Caco-2 (cell line): ENCODE measurements around the gene BAZ1B. TPM values are rescaled to one million over a fixed set of nuclear protein-coding genes. Genes with fewer than 3 reads are reported as not detected.

Source experiments
- BruUV-seq: library from RNA; stranded (reverse); fragments of 400-500 nt; replicated peaks from 2 replicates; lab custom pipeline; 2021; lab: Mats Ljungman, UMichigan
- CTCF ChIA-PET: fragments of 300-600 bp; sonication (Branson Sonifier 250); formaldehyde crosslinking; loops from one replicate; lab custom pipeline; 2022; ENCODE audit warnings: antibody characterized with exemption; lab: Charles Lee
- POLR2A ChIA-PET: fragments of 300-600 bp; sonication (Branson Sonifier 250); formaldehyde crosslinking; loops from one replicate; lab custom pipeline; 2022; ENCODE audit warnings: antibody characterized with exemption; lab: Charles Lee
- DNase-seq, 2 experiments: peaks; one replicate each; pipeline versions ENCODE4 v3.0.0 to v3.0.0-alpha.2; 2020 to 2022
- H3K27me3 ChIP-seq: replicated peaks from 2 replicates; pipeline ENCODE4 v1.6.0; 2011; ENCODE audit warnings: low read length; ENCODE audit not compliant: control insufficient read depth, insufficient read depth
- H3K36me3 ChIP-seq: 2 replicates; pipeline ENCODE4 v1.5.1; 2011; ENCODE audit warnings: low read length; ENCODE audit not compliant: control insufficient read depth, insufficient read depth
- H3K4me1 ChIP-seq: fragments of 250-450 bp; sonication (Bioruptor Pico); 2 replicates; pipeline ENCODE4 v1.5.1; 2020; ENCODE audit warnings: mild to moderate bottlenecking
- H3K4me3 ChIP-seq: 2 replicates; pipeline ENCODE4 v1.5.1; 2011; ENCODE audit warnings: low read depth, mild to moderate bottlenecking, control low read depth, low read length
- H3K9me3 ChIP-seq: fragments of 250-450 bp; sonication (Bioruptor Pico); 2 replicates; pipeline ENCODE4 v1.5.1; 2020; ENCODE audit warnings: mild to moderate bottlenecking, moderate library complexity
- H3K27ac Mint-ChIP-seq: one replicate; pipeline ENCODE4 v1.8.0; 2022; ENCODE audit warnings: mixed read lengths; ENCODE audit not compliant: unreplicated experiment
- H3K27me3 Mint-ChIP-seq: one replicate; pipeline ENCODE4 v1.8.0; 2022; ENCODE audit warnings: mixed read lengths; ENCODE audit not compliant: insufficient read depth, unreplicated experiment
- H3K36me3 Mint-ChIP-seq: one replicate; pipeline ENCODE4 v1.8.0; 2022; ENCODE audit warnings: mild to moderate bottlenecking, mixed read lengths; ENCODE audit not compliant: insufficient read depth, unreplicated experiment
- H3K4me1 Mint-ChIP-seq: one replicate; pipeline ENCODE4 v1.8.0; 2022; ENCODE audit warnings: low read depth, mixed read lengths; ENCODE audit not compliant: unreplicated experiment
- H3K4me3 Mint-ChIP-seq: one replicate; pipeline ENCODE4 v1.8.0; 2022; ENCODE audit warnings: mild to moderate bottlenecking, moderate library complexity, mixed read lengths; ENCODE audit not compliant: unreplicated experiment
- H3K9me3 Mint-ChIP-seq: one replicate; pipeline ENCODE4 v1.8.0; 2022; ENCODE audit warnings: mixed read lengths; ENCODE audit not compliant: unreplicated experiment
- intact Hi-C: fragments of 100-400 bp; cut with micrococcal nuclease; formaldehyde crosslinking; loops from one replicate; pipeline ENCODE4 v1.10.0; 2022; ENCODE audit not compliant: unreplicated experiment
- total RNA-seq: library from RNA; stranded (reverse); gene quantifications from 2 replicates; pipeline ENCODE4 v1.2.3, GENCODE V29; 2022
- TF ChIP-seq, protein P1 (sequence below), 2 experiments: fragments of 200-600 bp in 1 of 2; IDR thresholded peaks; 1 replicate in 1 of 2; 2 replicates in 1 of 2; pipeline versions ENCODE4 v1.5.1 to v1.8.0; 2011 to 2022; ENCODE audit warnings: antibody characterized with exemption in 1 of 2, control low read depth in 1 of 2, inconsistent platforms in 1 of 2, low read depth in 1 of 2, low read length in 1 of 2, mild to moderate bottlenecking in 1 of 2, moderate library complexity in 1 of 2; ENCODE audit not compliant: insufficient read depth in 1 of 2, severe bottlenecking in 1 of 2, unreplicated experiment in 1 of 2

Gene BAZ1B
- total RNA-seq, 1 experiment from 2014 or later = 85.7 TPM

DNA sequence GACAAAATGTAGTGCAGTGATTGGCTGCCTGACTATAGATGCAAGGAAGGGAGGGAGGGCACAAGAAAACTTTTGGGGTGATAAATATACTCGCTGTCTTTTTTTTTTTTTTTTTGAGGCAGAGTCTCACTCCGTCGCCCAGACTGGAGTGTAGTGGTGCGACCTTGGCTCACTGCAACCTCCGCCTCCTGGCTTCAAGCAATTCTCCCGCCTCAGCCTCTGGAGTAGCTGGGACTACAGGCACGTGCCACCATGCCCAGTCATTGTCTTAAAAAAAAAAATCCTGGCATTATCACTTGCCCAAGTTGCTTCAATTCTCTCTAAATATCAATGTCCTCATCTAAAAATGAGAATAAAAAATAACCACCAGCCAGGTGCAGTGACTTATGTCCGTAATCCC lies 96.1 kb downstream of the BAZ1B start:
- no peak overlapping the region for H3K27ac Mint-ChIP-seq
- H3K36me3 Mint-ChIP-seq = no peaks in the 10 kb centered on the region
- H3K27me3 Mint-ChIP-seq = no peaks in the 10 kb centered on the region
- Histone ChIP-seq H3K9me3 (no peaks in the 10 kb centered on the region), H3K36me3 (no peaks in the 10 kb centered on the region), H3K4me1 (no peaks in the 10 kb centered on the region), H3K27me3 (no peaks in the 10 kb centered on the region), H3K4me3 (no peak overlapping the region)
- no peak overlapping the region for H3K4me3 Mint-ChIP-seq
- no TSS peak for BruUV-seq
- no peaks in the 10 kb centered on the region for H3K9me3 Mint-ChIP-seq
- ChIA-PET POLR2A (no interaction called here), CTCF (interaction anchor here (0.7 to 1.2 kb wide), 2 partner anchors 83 to 93 kb away, joined by 3 read pairs; no protein-coding TSS in a partner anchor)
- no peak for DNase-seq
- TF ChIP-seq, protein P1, sequence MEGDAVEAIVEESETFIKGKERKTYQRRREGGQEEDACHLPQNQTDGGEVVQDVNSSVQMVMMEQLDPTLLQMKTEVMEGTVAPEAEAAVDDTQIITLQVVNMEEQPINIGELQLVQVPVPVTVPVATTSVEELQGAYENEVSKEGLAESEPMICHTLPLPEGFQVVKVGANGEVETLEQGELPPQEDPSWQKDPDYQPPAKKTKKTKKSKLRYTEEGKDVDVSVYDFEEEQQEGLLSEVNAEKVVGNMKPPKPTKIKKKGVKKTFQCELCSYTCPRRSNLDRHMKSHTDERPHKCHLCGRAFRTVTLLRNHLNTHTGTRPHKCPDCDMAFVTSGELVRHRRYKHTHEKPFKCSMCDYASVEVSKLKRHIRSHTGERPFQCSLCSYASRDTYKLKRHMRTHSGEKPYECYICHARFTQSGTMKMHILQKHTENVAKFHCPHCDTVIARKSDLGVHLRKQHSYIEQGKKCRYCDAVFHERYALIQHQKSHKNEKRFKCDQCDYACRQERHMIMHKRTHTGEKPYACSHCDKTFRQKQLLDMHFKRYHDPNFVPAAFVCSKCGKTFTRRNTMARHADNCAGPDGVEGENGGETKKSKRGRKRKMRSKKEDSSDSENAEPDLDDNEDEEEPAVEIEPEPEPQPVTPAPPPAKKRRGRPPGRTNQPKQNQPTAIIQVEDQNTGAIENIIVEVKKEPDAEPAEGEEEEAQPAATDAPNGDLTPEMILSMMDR (IDR thresholded peaks at IDR 0.05; ENCODE audit: insufficient read depth in 1 of 2, low read depth in 1 of 2, low read length in 1 of 2, severe bottlenecking in 1 of 2, unreplicated experiment in 1 of 2) = no peak
- intact Hi-C loops = no loop called here
- H3K4me1 Mint-ChIP-seq = no peaks in the 10 kb centered on the region

DNA sequence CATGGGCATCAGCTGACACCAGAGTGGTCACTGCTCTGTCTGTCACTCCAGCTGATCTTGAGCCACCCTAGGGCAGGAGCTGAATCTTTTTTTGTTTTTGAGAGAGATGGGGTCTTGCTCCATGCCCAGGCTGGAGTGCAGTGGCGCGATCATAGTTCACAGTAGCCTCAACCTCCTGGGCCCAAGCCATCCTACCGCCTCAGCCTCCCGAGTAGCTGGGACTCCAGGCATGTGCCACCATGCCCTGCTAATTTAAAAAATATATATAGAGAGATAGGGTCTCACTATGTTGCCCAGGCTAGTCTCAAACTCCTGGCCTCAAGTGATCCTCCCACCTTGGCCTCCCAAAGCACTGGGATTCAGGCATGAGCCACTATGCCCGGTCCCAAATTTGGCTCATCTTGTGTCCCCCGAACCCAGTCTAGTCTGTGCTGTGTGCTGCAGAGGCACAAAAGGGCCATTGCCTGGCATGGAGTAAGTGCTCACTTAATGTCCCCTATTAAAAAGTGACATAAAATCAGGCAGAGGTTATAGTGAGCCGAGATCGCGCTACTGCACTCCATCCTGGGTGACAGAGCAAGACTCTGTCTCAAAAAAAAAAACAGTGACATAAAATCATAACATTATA lies 96.6 kb downstream of the BAZ1B start:
- Histone ChIP-seq H3K4me1 (no peaks in the 10 kb centered on the region), H3K4me3 (no peak overlapping the region), H3K36me3 (no peaks in the 10 kb centered on the region), H3K27me3 (no peaks in the 10 kb centered on the region), H3K9me3 (no peaks in the 10 kb centered on the region)
- Mint-ChIP-seq H3K9me3 (no peaks in the 10 kb centered on the region), H3K4me1 (no peaks in the 10 kb centered on the region), H3K27me3 (no peaks in the 10 kb centered on the region), H3K4me3 (no peak overlapping the region), H3K27ac (no peak overlapping the region), H3K36me3 (no peaks in the 10 kb centered on the region)
- intact Hi-C loops = no loop called here
- ChIA-PET POLR2A (no interaction called here), CTCF (no interaction called here)
- TF ChIP-seq, protein P1 (IDR thresholded peaks at IDR 0.05; ENCODE audit: insufficient read depth in 1 of 2, low read depth in 1 of 2, low read length in 1 of 2, severe bottlenecking in 1 of 2, unreplicated experiment in 1 of 2) = no peak
- DNase-seq = no peak
- no TSS peak for BruUV-seq

DNA sequence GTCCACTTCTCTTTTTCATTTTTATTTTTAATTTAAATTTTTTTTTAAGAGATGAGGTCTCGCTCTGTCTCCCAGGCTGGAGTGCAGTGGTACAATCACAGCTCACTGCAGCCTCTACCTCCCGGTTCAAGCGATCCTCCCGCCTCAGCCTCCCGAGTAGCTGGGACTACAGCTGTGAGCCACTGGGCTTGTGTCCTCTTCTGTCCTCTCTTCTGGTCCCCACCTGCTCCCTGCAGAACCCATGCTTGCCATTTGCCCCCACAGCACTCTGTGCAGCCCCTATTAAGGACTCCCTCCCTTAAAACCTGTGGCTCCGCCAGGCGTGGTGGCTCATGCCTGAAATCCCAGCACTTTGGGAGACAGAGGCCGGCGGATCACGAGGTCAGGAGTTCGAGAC lies 97.6 kb downstream of the BAZ1B start:
- Histone ChIP-seq H3K4me1 (no peaks in the 10 kb centered on the region), H3K27me3 (no peaks in the 10 kb centered on the region), H3K36me3 (no peaks in the 10 kb centered on the region), H3K9me3 (no peaks in the 10 kb centered on the region), H3K4me3 (no peak overlapping the region)
- Mint-ChIP-seq H3K27ac (no peak overlapping the region), H3K4me1 (no peaks in the 10 kb centered on the region), H3K4me3 (no peak overlapping the region), H3K36me3 (no peaks in the 10 kb centered on the region), H3K27me3 (no peaks in the 10 kb centered on the region), H3K9me3 (no peaks in the 10 kb centered on the region)
- CTCF ChIA-PET = no interaction called here
- no TSS peak for BruUV-seq
- POLR2A ChIA-PET = no interaction called here
- DNase-seq = no peak
- TF ChIP-seq, protein P1 (IDR thresholded peaks at IDR 0.05; ENCODE audit: insufficient read depth in 1 of 2, low read depth in 1 of 2, low read length in 1 of 2, severe bottlenecking in 1 of 2, unreplicated experiment in 1 of 2) = no peak
- intact Hi-C loops = no loop called here
